ENCODE measurements around the gene CKLF.

Gene CKLF

GRCh38 chr16:66543541-66543940 is 8.8 kb upstream of the CKLF start:
- Histone ChIP-seq H3K4me2 (ENCODE audit: low read depth, low read length, poor library complexity, severe bottlenecking) (no peak overlapping the region), H3K36me3 (ENCODE audit: low read length) (no peaks in the 10 kb centered on the region), H3K79me2 (ENCODE audit: insufficient read depth, low read length) (no peaks in the 10 kb centered on the region), H3F3A (ENCODE audit: insufficient read depth) (no peaks in the 10 kb centered on the region; the same call in 1 of the 2 replicates), H3K27ac (ENCODE audit: low read depth, low read length) (no peak overlapping the region), H3K27me3 (ENCODE audit: low read length) (no peaks in the 10 kb centered on the region), H4K20me1 (ENCODE audit: low read depth, low read length) (no peaks in the 10 kb centered on the region), H3K9me2 (replicated peaks; ENCODE audit: insufficient read depth, low read length) (no peaks in the 10 kb centered on the region), H3K4me3 (ENCODE audit: insufficient read depth, low read length, poor library complexity, severe bottlenecking) (no peak overlapping the region), H2AFZ (ENCODE audit: low read depth, low read length, severe bottlenecking) (no peak overlapping the region), H3K9ac (ENCODE audit: low read length) (no peak overlapping the region), H3K9me3 (ENCODE audit: insufficient read depth, low read length) (no peaks in the 10 kb centered on the region)
- TF ChIP-seq EZH2phosphoT487 (conservative IDR thresholded peaks at IDR 0.05; ENCODE audit: low read length) (no peak), CTCF (IDR thresholded peaks at IDR 0.05; ENCODE audit: insufficient read depth, low read length, poor library complexity, severe bottlenecking) (no peak)

DNA sequence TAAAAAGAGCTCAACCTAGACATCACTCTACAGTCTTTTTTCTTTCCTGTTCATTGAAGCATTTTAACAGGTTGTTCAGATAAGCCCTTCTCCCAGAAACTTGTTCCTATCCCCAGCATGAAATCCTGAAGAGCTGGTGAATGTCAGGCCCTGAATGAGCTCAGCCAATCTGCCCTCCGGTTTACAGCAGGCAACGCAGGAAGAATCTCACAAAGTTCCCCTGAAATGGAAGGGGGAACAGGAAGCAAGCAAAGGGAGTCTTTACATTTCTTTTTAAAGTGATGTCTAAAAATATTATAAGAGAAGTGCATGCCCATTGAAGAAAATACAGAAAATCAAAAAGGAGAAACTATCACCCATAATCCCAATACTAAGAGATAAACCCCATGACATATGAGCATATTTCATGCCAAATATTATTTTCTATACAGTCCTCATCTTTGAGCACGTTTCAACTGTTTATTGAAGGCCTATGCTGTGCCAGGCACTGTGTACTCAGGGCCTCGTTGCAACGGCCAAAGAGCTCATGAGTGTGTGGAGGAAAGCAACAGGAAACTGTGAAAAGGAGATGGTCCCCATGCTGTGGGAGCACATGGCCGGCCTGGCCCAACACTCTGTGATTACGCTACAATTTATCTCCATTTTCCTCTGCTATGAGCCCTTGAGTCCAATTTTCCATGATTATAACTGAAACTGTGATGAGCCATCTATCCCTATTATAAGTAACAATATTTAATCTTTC is 8.2 kb upstream of the CKLF start:
- Histone ChIP-seq H3F3A (ENCODE audit: insufficient read depth) (peaks cover 5% of the 10 kb centered on the region; the same call in 1 of the 2 replicates), H3K9ac (ENCODE audit: low read length) (no peak overlapping the region), H3K4me2 (ENCODE audit: low read depth, low read length, poor library complexity, severe bottlenecking) (no peak overlapping the region), H4K20me1 (ENCODE audit: low read depth, low read length) (no peaks in the 10 kb centered on the region), H3K27me3 (ENCODE audit: low read length) (no peaks in the 10 kb centered on the region), H3K9me3 (ENCODE audit: insufficient read depth, low read length) (no peaks in the 10 kb centered on the region), H3K9me2 (replicated peaks; ENCODE audit: insufficient read depth, low read length) (no peaks in the 10 kb centered on the region), H3K79me2 (ENCODE audit: insufficient read depth, low read length) (no peaks in the 10 kb centered on the region), H2AFZ (ENCODE audit: low read depth, low read length, severe bottlenecking) (no peak overlapping the region), H3K27ac (ENCODE audit: low read depth, low read length) (no peak overlapping the region), H3K36me3 (ENCODE audit: low read length) (no peaks in the 10 kb centered on the region), H3K4me3 (ENCODE audit: insufficient read depth, low read length, poor library complexity, severe bottlenecking) (no peak overlapping the region)
- TF ChIP-seq EZH2phosphoT487 (conservative IDR thresholded peaks at IDR 0.05; ENCODE audit: low read length), result no peak
- TF ChIP-seq CTCF (IDR thresholded peaks at IDR 0.05; ENCODE audit: insufficient read depth, low read length, poor library complexity, severe bottlenecking), result no peak

DNA sequence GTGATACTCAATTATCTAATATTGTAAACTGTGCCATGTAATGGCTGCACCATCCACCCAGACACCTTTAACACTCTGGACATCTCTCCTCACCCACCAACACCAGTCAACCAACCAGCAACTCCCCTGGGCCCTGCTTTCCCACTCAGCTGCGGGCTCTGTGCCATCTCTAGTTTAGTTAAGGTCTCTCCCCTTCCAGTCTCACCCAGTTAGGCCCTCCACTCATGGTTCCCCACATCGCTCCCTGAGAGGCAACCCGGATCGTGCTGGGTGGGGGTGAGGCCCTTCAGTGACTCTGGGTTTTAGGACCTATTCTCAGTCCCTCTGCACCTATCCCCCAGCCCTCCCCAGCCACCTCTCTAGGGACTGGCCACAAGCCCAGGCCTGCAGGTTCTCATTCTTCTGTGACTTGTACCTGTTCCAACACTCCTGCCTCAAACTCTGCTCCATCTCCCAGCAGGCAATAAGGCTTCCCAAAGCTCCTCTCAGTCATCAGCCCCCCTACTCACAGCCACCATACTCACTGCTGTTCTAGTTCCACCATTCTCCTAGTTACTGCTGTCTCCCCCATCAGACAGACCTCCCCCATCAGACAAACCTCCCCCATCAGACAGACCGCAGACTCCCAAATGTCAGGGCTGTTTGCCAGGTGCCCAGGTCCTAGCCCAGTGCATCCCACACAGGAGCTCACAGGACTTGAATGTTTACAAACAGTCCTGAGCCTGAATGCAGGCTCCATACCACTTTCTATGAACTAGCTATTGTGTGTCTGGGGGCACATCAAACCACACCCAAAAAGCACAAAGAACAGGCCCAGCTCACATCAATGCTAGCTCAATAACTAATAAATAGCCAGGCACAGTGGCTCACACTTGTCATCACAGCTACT is 5.0 kb upstream of the CKLF start:
- Histone ChIP-seq H3K36me3 (ENCODE audit: low read length) (no peaks in the 10 kb centered on the region), H3K4me3 (ENCODE audit: insufficient read depth, low read length, poor library complexity, severe bottlenecking) (no peak overlapping the region), H3K27ac (ENCODE audit: low read depth, low read length) (no peak overlapping the region), H3K9ac (ENCODE audit: low read length) (no peak overlapping the region), H3K79me2 (ENCODE audit: insufficient read depth, low read length) (no peaks in the 10 kb centered on the region), H3F3A (ENCODE audit: insufficient read depth) (peaks cover 5% of the 10 kb centered on the region; the same call in 1 of the 2 replicates), H4K20me1 (ENCODE audit: low read depth, low read length) (no peaks in the 10 kb centered on the region), H2AFZ (ENCODE audit: low read depth, low read length, severe bottlenecking) (no peak overlapping the region), H3K27me3 (ENCODE audit: low read length) (no peaks in the 10 kb centered on the region), H3K4me2 (ENCODE audit: low read depth, low read length, poor library complexity, severe bottlenecking) (no peak overlapping the region), H3K9me3 (ENCODE audit: insufficient read depth, low read length) (no peaks in the 10 kb centered on the region), H3K9me2 (replicated peaks; ENCODE audit: insufficient read depth, low read length) (no peaks in the 10 kb centered on the region)
- no peak for TF ChIP-seq CTCF (IDR thresholded peaks at IDR 0.05; ENCODE audit: insufficient read depth, low read length, poor library complexity, severe bottlenecking)
- TF ChIP-seq EZH2phosphoT487 (conservative IDR thresholded peaks at IDR 0.05; ENCODE audit: low read length), result no peak
